Neural cell (in vitro differentiated cells): ENCODE measurements around the gene MUSK.

Source experiments
- CTCF ChIP-seq: fragments of 450-650 bp; IDR thresholded peaks from 2 replicates; pipeline ENCODE4 v1.5.1; 2014; ENCODE audit warnings: antibody characterized with exemption, mild to moderate bottlenecking, moderate library complexity; ENCODE audit not compliant: poor library complexity, severe bottlenecking
- EP300 ChIP-seq: fragments of 450-650 bp; conservative IDR thresholded peaks from 2 replicates; pipeline ENCODE4 v1.6.1; 2014; ENCODE audit warnings: antibody characterized with exemption, mild to moderate bottlenecking, moderate library complexity; ENCODE audit not compliant: poor library complexity, severe bottlenecking
- EZH2 ChIP-seq: fragments of 200-600, 300-800 bp; shearing (Covaris generic), sonication (generic); IDR thresholded peaks from 2 replicates; pipeline ENCODE4 v1.6.1; 2014; ENCODE audit warnings: antibody characterized with exemption, low read length, borderline replicate concordance, mild to moderate bottlenecking; ENCODE audit not compliant: insufficient read depth, poor library complexity, severe bottlenecking
- POLR2AphosphoS5 ChIP-seq: IDR thresholded peaks from 2 replicates; pipeline ENCODE4 v1.6.1; 2012
- RAD21 ChIP-seq: fragments of 450-650 bp; conservative IDR thresholded peaks from 2 replicates; pipeline ENCODE4 v1.6.1; 2014; ENCODE audit warnings: antibody characterized with exemption, mild to moderate bottlenecking, moderate library complexity
- SMC3 ChIP-seq: fragments of 450-650 bp; conservative IDR thresholded peaks from 2 replicates; pipeline ENCODE4 v1.6.1; 2014; ENCODE audit warnings: antibody characterized with exemption, mild to moderate bottlenecking, moderate library complexity; ENCODE audit not compliant: poor library complexity
- TAF1 ChIP-seq: IDR thresholded peaks from 2 replicates; pipeline ENCODE4 v1.6.1; 2012; ENCODE audit warnings: low read depth
- TF ChIP-seq, protein P1 (sequence below): IDR thresholded peaks from 2 replicates; pipeline ENCODE4 v1.6.1; 2012; ENCODE audit warnings: borderline replicate concordance

GRCh38 chr9:110703669-110704068, 35.1 kb downstream of the MUSK start:
- TF ChIP-seq EZH2, result no peak
- no peak for TF ChIP-seq CTCF
- TF ChIP-seq RAD21, result no peak
- TF ChIP-seq TAF1, result no peak
- TF ChIP-seq SMC3, result no peak
- no peak for TF ChIP-seq EP300
- TF ChIP-seq, protein P1, sequence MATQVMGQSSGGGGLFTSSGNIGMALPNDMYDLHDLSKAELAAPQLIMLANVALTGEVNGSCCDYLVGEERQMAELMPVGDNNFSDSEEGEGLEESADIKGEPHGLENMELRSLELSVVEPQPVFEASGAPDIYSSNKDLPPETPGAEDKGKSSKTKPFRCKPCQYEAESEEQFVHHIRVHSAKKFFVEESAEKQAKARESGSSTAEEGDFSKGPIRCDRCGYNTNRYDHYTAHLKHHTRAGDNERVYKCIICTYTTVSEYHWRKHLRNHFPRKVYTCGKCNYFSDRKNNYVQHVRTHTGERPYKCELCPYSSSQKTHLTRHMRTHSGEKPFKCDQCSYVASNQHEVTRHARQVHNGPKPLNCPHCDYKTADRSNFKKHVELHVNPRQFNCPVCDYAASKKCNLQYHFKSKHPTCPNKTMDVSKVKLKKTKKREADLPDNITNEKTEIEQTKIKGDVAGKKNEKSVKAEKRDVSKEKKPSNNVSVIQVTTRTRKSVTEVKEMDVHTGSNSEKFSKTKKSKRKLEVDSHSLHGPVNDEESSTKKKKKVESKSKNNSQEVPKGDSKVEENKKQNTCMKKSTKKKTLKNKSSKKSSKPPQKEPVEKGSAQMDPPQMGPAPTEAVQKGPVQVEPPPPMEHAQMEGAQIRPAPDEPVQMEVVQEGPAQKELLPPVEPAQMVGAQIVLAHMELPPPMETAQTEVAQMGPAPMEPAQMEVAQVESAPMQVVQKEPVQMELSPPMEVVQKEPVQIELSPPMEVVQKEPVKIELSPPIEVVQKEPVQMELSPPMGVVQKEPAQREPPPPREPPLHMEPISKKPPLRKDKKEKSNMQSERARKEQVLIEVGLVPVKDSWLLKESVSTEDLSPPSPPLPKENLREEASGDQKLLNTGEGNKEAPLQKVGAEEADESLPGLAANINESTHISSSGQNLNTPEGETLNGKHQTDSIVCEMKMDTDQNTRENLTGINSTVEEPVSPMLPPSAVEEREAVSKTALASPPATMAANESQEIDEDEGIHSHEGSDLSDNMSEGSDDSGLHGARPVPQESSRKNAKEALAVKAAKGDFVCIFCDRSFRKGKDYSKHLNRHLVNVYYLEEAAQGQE, result no peak
- no peak for TF ChIP-seq POLR2AphosphoS5
